ENCODE data around the gene FCER2.

GRCh38 chr19:7685546-7686445 lies 16.1 kb downstream of the FCER2 start:
- TF ChIP-seq TAF1 (IDR thresholded peaks at IDR 0.05; ENCODE audit: borderline replicate concordance, insufficient read depth, low read length) (no peak), FOXP2 (optimal IDR thresholded peaks at IDR 0.05; ENCODE audit: borderline replicate concordance, extremely low read depth, extremely low read length, insufficient read depth) (no peak)

All from PFSK-1 (cell line).